HG02759 (cell line): ENCODE results near the gene TMEM164.
A peak's percentile ranks its signal among the peaks of the same experiment; 100 is the strongest.

Experiments used
- ATAC-seq: cut with Tn5 transposase; IDR thresholded peaks from one replicate; pipeline ENCODE4 v1.9.1; 2021; ENCODE audit warnings: mild to moderate bottlenecking, moderate library complexity; ENCODE audit not compliant: unreplicated experiment

Gene TMEM164

DNA sequence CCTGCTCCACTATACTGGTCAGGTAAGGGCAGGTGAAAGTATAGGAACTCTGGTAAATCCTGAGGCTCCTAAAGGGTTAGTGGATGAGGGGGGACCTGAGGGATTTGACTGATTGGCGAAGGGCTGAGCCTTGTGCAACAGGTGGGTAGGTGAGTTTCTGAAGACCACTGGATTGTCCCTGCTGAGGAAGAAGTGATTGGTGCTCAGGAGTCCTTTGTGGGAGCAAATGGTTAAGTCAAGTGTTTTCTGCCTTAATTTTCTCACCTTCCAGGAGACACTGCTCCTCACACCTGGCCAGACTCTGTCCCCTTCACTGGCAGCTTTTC is 158.4 kb downstream of the TMEM164 start:
- ATAC-seq = no peak

DNA sequence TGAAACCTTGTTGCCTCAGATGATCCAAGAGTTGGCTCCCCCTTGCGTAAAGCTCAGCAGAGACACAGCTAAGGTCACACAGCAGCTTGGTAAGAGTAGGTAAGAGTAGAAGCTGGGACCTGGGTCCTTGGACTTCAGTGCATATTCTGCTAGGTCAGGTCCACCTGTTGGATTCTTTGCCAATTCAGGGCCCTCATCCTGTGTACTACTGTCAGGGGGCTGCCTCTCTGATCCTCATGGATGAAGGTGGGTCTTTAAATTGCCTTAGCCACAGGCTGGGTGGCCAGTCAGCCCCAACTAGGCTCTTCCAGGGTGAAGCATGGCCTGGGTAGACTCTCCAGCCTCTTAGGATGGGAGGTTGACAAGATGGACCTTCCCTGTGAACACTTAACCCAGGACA is 159.2 kb downstream of the TMEM164 start:
- no peak for ATAC-seq

DNA sequence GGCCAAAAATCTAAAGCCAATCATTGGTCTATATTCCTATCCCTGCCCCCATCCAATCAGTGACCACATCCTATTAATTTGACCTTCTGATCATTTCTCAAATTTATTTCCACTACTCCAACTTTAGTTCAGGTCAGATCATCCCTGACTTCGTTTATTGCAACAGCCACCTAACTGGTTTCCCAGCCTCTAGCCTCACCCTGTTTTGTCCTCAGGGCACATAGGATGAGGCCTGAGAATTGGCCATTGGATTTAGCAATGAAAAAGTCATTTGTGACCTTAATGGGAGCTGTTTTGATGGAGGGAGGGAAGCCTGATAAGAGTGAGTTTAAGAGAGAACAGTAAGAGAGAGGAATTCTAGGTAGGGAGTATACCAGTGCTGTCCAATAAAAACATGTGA is 160.0 kb downstream of the TMEM164 start:
- ATAC-seq = no peak

GRCh38 chrX:110163488-110163887 is 160.6 kb downstream of the TMEM164 start:
- no peak for ATAC-seq

GRCh38 chrX:110167952-110168451 is 165.1 kb downstream of the TMEM164 start:
- ATAC-seq = peak; percentile 30

GRCh38 chrX:110168585-110168984 is 165.7 kb downstream of the TMEM164 start:
- no peak for ATAC-seq

- no peak for ATAC-seq
These were observed 167.1 kb downstream of the TMEM164 start for GRCh38 chrX:110170029-110170428.

DNA sequence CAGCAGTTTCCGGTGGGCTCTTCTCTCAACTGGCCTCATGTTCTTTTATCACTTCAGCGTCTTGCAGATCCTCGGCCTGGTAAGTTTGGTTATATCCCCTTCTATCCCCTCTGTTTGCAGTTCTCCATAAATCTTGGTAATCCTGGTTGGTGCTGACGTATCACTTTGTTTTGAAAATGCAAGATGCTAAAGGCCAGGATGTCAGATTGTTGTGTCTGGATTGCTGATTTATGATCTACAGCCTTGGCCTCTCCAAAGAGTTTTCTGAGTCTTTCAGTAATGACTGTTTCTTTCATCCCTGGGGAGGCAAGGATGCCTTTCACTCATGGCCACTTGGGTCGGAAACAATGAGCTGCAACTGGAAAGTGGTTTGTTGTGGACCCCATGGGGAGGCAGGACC is 168.5 kb downstream of the TMEM164 start:
- no peak for ATAC-seq

DNA sequence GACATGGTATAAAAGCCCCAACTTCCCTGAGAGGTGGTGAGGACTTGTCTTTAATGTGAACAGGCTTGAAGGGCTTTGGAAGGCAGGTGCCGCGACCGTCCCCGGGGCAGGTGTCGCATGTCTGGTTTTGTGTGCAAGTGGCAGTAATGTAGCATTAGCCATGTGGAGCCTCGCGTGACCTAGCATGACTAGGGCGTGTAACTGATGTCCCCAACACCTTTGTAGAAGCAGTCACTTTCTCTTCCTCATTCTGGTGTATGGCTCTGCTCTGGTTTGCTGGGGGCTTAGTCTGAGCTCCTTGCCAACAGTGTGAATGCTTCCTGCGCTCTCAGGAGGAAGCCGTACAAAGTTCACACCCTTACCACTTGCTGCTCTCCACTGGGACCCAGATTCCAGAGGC is 169.3 kb downstream of the TMEM164 start:
- ATAC-seq = peak; percentile 99

DNA sequence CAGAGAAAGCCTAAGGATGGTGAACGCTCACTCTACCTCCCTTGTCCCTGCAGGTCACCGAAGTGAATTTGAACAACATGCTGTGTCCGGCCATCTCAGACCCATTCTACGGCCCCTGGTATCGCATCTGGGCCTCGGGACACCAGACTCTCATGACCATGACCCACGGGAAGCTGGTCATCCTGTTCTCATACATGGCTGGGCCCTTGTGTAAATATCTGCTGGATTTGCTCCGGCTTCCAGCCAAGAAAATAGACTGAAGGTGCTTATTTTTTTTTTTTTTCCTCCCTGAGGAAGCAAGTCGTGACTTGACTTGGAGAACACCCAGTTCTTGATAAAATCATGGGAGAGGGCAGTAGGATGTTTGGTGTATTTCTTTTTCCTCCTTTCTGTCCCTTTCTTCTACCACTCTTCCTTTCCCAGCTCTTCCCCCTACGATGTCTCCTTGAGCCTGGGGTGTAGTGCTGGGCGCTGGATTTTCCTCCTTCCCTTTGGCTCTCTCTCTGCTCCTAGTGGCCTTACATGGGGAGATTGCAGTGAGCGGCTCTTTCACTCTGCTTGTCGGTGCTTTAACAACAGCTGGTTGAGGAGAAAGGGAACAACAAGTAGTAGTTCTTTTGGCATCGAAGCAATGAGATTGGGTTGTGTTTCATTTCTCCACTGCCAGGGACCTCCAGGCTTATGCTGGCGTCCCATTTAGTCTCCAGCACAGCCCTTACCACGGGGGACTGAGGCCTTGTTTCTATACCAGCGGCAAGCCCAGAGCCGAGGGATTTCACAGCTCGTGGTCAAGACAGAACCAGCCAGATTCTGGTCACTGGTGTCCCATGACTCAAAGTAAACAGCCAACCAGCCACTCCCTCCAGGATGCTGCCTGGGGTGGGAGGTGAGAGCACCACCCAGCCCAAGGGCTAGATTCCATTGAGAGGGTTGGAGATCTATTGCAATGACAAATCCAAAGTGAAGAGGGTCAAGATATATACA is 170.6 kb downstream of the TMEM164 start:
- ATAC-seq = no peak

- ATAC-seq = no peak
These were observed 172.2 kb downstream of the TMEM164 start for GRCh38 chrX:110175146-110175545.

GRCh38 chrX:110175696-110176095 is 172.8 kb downstream of the TMEM164 start:
- ATAC-seq = no peak

DNA sequence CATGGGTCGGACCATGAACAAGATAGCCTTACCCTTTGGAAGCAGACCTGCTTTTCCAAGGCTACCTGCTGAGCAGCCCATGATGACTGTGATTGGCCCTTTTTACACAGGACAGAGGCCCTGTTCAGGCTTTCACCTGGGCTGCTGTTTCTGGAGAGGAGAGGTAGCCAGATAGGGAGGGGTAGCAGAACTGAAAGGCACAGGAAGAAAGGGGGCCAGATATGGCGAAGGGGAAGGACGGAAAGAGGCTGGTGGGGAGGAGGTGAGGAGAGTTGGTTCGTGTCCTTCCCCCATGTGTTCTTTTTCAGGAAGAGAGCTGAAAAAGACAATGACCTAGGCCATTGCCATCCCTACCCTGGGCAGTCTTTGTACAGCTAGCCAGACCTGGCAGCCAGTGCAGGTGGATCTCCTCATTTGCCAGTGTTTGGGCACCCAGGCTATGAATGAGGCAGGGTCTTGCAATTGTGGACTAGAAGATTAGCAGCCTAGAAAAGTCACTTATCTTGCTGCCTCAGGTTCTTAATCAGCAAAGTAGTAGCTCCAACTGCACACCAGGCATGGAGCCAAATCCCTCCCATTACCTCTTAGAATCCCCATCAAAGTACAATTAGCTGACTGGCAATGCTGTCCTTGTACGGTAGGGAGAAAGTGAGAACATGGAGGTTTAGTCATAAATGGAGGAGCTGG is 175.4 kb downstream of the TMEM164 start:
- ATAC-seq = no peak

DNA sequence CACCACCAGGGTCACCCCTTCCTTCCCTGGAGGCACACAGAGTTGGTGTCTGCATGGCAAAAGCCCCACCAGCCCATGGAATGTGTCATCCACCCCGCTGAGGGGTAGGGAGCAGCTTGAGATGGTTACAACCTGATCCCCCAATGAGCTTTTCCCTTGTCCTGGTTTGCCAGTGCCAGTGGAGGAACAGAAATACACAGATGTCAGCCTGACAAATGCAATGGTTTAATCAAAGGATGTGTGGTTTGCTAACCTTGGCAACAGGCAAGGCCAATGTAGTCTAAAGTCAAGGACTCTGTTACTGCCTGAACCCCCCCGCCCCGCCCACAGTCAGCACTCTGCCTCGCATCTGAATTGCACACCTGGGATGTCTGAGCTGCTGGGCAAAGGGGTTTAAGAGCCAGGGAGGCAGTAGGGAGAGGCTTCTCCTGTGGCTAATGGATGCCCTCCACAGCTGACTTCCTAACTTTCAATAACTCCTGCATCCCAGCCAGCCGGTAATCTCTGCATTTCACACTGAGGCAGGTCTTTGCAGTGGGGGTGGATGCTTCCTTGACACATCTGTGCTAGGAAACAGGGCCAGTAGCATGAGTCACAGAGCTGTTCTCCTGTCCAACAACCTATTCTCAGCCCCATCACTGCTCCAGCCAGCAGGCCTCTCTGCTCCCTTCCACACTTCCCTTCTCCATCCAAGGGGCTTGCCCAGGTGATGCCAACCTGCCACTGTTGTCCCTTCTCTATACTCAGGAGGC is 177.4 kb downstream of the TMEM164 start:
- peak; percentile 37 for ATAC-seq

GRCh38 chrX:110180928-110181310 is 178.0 kb downstream of the TMEM164 start:
- peak; percentile 88 for ATAC-seq

GRCh38 chrX:110181459-110182137 is 178.7 kb downstream of the TMEM164 start:
- ATAC-seq = no peak

DNA sequence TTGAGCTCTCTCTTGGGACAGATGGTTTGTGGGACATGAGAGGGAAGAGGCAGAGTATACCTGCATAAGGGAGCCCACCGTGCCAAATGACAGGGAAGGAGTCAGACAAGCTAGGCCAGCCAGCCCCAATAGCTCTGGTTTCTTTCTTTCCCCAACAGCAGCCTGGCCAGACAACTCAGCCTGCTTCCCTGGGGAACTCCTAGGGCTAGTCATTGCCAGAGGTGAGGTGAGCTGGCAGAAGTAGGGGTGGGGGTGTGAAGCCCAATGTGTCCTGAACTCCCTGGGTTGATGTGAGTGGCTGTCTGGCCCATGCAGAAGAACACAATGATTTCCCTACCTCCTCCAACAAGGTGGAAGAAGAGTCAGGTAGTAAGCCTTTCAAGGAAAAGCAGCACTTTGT is 179.4 kb downstream of the TMEM164 start:
- ATAC-seq = peak; percentile 45

- ATAC-seq = no peak
These were observed 180.0 kb downstream of the TMEM164 start for GRCh38 chrX:110182865-110183264.

- no peak for ATAC-seq
These were observed 180.4 kb downstream of the TMEM164 start for GRCh38 chrX:110183314-110183713.

DNA sequence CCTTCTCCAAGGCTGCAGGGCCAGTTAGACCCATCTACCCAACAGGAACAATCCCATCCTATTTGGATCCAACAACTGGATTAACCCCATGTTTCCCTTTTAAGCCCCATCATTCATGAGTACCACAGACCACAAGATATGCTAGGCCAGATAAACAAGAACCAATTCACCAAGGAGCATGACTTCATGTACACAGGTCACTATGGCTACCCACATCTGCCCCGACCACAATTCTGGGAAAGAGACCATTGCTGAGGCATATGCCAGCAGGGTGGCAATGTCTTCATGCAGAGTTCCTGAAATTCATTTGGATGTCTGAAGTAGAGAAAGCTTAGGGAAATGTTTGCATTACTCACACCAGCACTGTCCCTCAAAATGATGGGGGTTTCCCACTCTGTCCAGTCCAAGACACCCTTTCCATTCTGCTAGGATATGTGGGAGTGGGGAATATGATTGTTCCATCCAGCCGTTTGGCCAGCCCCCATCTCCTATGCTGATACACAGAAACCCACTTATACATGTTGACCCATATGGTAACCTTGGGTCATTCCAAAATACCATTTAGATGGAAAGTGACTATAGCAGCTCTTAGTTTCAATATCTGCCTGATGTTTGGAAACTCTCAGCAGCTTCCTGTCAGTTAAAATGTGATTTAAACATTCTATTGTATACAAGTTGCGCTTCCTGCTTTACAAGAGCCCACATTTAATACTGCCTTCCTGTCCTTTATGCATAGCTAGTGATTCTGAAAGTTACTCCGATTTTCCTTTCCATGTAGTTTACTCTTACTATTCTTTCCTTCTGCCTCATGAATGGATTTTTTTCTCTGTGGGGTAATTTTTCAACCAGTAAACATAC is 186.0 kb downstream of the TMEM164 start:
- ATAC-seq = no peak
